Panc1 (cell line): ENCODE data around the gene KIFC3. TPM values are rescaled to one million over a fixed set of nuclear protein-coding genes. Genes with fewer than 3 reads are reported as not detected.

ENCODE experiments used
- ATAC-seq: fragments of 200-7000 bp; cut with Tn5 transposase; 2 replicates; pipeline ENCODE4 v1.9.1; 2020; ENCODE audit warnings: mild to moderate bottlenecking, moderate library complexity
- BruUV-seq: library from RNA; stranded (reverse); fragments of 400-500 nt; replicated peaks from 2 replicates; lab custom pipeline; 2021; lab: Mats Ljungman, UMichigan
- CTCF ChIA-PET: fragments of 300-600 bp; sonication (Branson Sonifier 250); formaldehyde crosslinking; loops from one replicate; lab custom pipeline; 2022; ENCODE audit warnings: antibody characterized with exemption; lab: Charles Lee
- POLR2A ChIA-PET: fragments of 300-600 bp; sonication (Branson Sonifier 250); formaldehyde crosslinking; loops from one replicate; lab custom pipeline; 2022; ENCODE audit warnings: antibody characterized with exemption; lab: Charles Lee
- DNase-seq: peaks from one replicate; pipeline ENCODE4 v3.0.0-alpha.2; 2010; ENCODE audit warnings: low read depth, low spot score
- H3K27ac ChIP-seq: 2 replicates; pipeline ENCODE4 v1.5.1; 2011; ENCODE audit warnings: mild to moderate bottlenecking, low read length, inconsistent platforms
- H3K27me3 ChIP-seq: fragments of 200-500 bp; sonication (Bioruptor generic); 2 replicates; pipeline ENCODE4 v1.6.0; 2014; ENCODE audit warnings: low read length, inconsistent platforms; ENCODE audit not compliant: control insufficient read depth, insufficient read depth
- H3K36me3 ChIP-seq: fragments of 200-500 bp; sonication (Bioruptor generic); 2 replicates; pipeline ENCODE4 v1.5.1; 2014; ENCODE audit warnings: inconsistent platforms, mild to moderate bottlenecking, low read length, moderate library complexity; ENCODE audit not compliant: control insufficient read depth, insufficient read depth
- H3K4me1 ChIP-seq: 2 replicates; pipeline ENCODE4 v1.5.1; 2011; ENCODE audit warnings: inconsistent platforms, mild to moderate bottlenecking, low read length, moderate library complexity; ENCODE audit not compliant: control insufficient read depth, insufficient read depth
- H3K4me3 ChIP-seq, 2 experiments: 2 replicates each; pipeline ENCODE4 v1.5.1; 2011 to 2012; ENCODE audit warnings: low read depth in 2 of 2, low read length in 2 of 2, mild to moderate bottlenecking in 2 of 2, inconsistent platforms in 1 of 2, moderate library complexity in 1 of 2
- H3K9me3 ChIP-seq: fragments of 200-500 bp; sonication (Bioruptor generic); 2 replicates; pipeline ENCODE4 v1.5.1; 2014; ENCODE audit warnings: low read depth, mild to moderate bottlenecking, inconsistent platforms, low read length, moderate library complexity; ENCODE audit not compliant: control insufficient read depth, insufficient read depth
- CTCF ChIP-seq: fragments of 450-650 bp; IDR thresholded peaks from 2 replicates; pipeline ENCODE4 v1.5.1; 2017; ENCODE audit warnings: mild to moderate bottlenecking
- POLR2AphosphoS5 ChIP-seq: IDR thresholded peaks from 2 replicates; pipeline ENCODE4 v1.6.1; 2012; ENCODE audit warnings: mild to moderate bottlenecking, low read depth, low read length, moderate library complexity
- REST ChIP-seq, 2 experiments: IDR thresholded peaks; 2 replicates each; pipeline ENCODE4 v1.6.1; 2011 to 2012; ENCODE audit warnings: low read depth in 2 of 2, control low read depth in 1 of 2, low read length in 1 of 2, mild to moderate bottlenecking in 1 of 2, moderate library complexity in 1 of 2; ENCODE audit not compliant: insufficient read depth in 1 of 2
- SIN3A ChIP-seq: IDR thresholded peaks from 2 replicates; pipeline ENCODE4 v1.6.1; 2012; ENCODE audit warnings: low read depth, mild to moderate bottlenecking, low read length, moderate library complexity, borderline replicate concordance; ENCODE audit not compliant: insufficient read depth
- TCF7L2 ChIP-seq: IDR thresholded peaks from 2 replicates; pipeline ENCODE4 v1.6.1; 2011; ENCODE audit warnings: mild to moderate bottlenecking, low read depth, low read length, inconsistent platforms
- in situ Hi-C: cut with HindIII; loops from 2 replicates; pipeline ENCODE4 v1.10.0; 2016; ENCODE audit warnings: low sequenced_read_pairs, low pct_unique_long_range_greater_than_20kb
- intact Hi-C: fragments of 100-400 bp; cut with micrococcal nuclease; formaldehyde crosslinking; loops from one replicate; pipeline ENCODE4 v1.10.0; 2022; ENCODE audit not compliant: unreplicated experiment
- total RNA-seq: library from RNA; stranded (reverse); gene quantifications from one replicate; pipeline ENCODE4 v1.2.1, GENCODE V29; 2021; ENCODE audit not compliant: unreplicated experiment

Gene KIFC3
- total RNA-seq, 1 experiment from 2014 or later = 51.5 TPM

- Histone ChIP-seq H3K27ac (no peak overlapping the region), H3K4me1 (no peaks in the 10 kb centered on the region), H3K36me3 (no peaks in the 10 kb centered on the region), H3K9me3 (no peaks in the 10 kb centered on the region), H3K27me3 (no peaks in the 10 kb centered on the region), H3K4me3 (no peak overlapping the region)
- no peak for DNase-seq
- ChIA-PET POLR2A (interaction anchor here (0.6 kb wide), 1 partner anchor 74 kb away, joined by 10 read pairs; no protein-coding TSS in a partner anchor), CTCF (no interaction called here)
- TF ChIP-seq POLR2AphosphoS5 (no peak), SIN3A (no peak), TCF7L2 (no peak), REST (IDR thresholded peaks at IDR 0.05; ENCODE audit: insufficient read depth in 1 of 2, low read depth in 2 of 2, low read length in 1 of 2) (no peak), CTCF (no peak)
- no TSS peak for BruUV-seq
- intact Hi-C loops (no loop called here), in situ Hi-C loops (no loop called here)
- no peak; the same call in 1 of the 2 replicates for ATAC-seq
Measured at GRCh38 chr16:57788252-57788841, 13.9 kb downstream of the KIFC3 start.

- in situ Hi-C loops = no loop called here
- DNase-seq (no peak), ATAC-seq (no peak)
- Histone ChIP-seq H3K9me3 (no peaks in the 10 kb centered on the region), H3K4me1 (no peaks in the 10 kb centered on the region), H3K36me3 (no peaks in the 10 kb centered on the region), H3K4me3 (no peak overlapping the region), H3K27me3 (no peaks in the 10 kb centered on the region), H3K27ac (no peak overlapping the region)
- ChIA-PET CTCF (interaction anchor here (0.5 kb wide), 1 partner anchor 156 kb away, joined by 3 read pairs; no protein-coding TSS in a partner anchor), POLR2A (no interaction called here)
- no TSS peak for BruUV-seq
- intact Hi-C loops = no loop called here
- TF ChIP-seq POLR2AphosphoS5 = no peak
- TF ChIP-seq CTCF = no peak
- TF ChIP-seq TCF7L2 = no peak
- no peak for TF ChIP-seq REST (IDR thresholded peaks at IDR 0.05; ENCODE audit: insufficient read depth in 1 of 2, low read depth in 2 of 2, low read length in 1 of 2)
Measured at GRCh38 chr16:57787519-57787905, 14.8 kb downstream of the KIFC3 start.
